Measurements from ENCODE around the gene CELA1.

DNA sequence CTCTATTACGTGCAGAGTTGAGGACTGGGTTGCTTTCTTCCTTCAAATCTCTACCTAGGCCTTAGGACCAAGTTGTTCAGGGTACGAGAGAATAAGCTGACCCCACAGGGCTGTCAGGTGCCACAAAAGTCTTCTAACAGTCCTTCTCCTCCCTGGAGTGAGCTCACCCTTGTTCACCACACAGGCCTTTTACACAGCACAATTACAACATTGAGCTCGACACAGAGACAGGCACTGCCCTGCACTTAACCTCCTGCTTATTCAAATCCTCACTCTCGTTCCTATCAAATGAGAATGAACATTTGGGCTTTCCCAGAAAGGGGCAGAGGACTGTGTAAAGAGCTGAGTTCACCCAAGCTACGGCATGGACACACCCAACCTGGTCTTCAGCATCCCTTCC lies 42.4 kb upstream of the CELA1 start:
- TF ChIP-seq POLR2AphosphoS5 (IDR thresholded peaks at IDR 0.05; ENCODE audit: low read depth, low read length): no peak
- no peak for TF ChIP-seq SIN3A (IDR thresholded peaks at IDR 0.05; ENCODE audit: borderline replicate concordance, insufficient read depth, low read length)
- TF ChIP-seq TAF1 (IDR thresholded peaks at IDR 0.05; ENCODE audit: borderline replicate concordance, insufficient read depth, low read length): no peak
- no peak for TF ChIP-seq FOXP2 (optimal IDR thresholded peaks at IDR 0.05; ENCODE audit: borderline replicate concordance, extremely low read depth, extremely low read length, insufficient read depth)
- TF ChIP-seq, protein P1, sequence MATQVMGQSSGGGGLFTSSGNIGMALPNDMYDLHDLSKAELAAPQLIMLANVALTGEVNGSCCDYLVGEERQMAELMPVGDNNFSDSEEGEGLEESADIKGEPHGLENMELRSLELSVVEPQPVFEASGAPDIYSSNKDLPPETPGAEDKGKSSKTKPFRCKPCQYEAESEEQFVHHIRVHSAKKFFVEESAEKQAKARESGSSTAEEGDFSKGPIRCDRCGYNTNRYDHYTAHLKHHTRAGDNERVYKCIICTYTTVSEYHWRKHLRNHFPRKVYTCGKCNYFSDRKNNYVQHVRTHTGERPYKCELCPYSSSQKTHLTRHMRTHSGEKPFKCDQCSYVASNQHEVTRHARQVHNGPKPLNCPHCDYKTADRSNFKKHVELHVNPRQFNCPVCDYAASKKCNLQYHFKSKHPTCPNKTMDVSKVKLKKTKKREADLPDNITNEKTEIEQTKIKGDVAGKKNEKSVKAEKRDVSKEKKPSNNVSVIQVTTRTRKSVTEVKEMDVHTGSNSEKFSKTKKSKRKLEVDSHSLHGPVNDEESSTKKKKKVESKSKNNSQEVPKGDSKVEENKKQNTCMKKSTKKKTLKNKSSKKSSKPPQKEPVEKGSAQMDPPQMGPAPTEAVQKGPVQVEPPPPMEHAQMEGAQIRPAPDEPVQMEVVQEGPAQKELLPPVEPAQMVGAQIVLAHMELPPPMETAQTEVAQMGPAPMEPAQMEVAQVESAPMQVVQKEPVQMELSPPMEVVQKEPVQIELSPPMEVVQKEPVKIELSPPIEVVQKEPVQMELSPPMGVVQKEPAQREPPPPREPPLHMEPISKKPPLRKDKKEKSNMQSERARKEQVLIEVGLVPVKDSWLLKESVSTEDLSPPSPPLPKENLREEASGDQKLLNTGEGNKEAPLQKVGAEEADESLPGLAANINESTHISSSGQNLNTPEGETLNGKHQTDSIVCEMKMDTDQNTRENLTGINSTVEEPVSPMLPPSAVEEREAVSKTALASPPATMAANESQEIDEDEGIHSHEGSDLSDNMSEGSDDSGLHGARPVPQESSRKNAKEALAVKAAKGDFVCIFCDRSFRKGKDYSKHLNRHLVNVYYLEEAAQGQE (IDR thresholded peaks at IDR 0.05; ENCODE audit: insufficient read depth in 1 of 2, low read depth in 2 of 2, low read length in 2 of 2): no peak
